ENCODE results near the gene SLC38A8.

GRCh38 chr16:84082835-84083569, 40.4 kb upstream of the SLC38A8 start:
- TF ChIP-seq POLR2A (IDR thresholded peaks at IDR 0.05): no peak
- TF ChIP-seq CTCF (IDR thresholded peaks at IDR 0.05): no peak
